ENCODE data around the gene NEDD4L. TPM values are rescaled to one million over a fixed set of nuclear protein-coding genes. Genes with fewer than 3 reads are reported as not detected.

Gene NEDD4L
- total RNA-seq, 1 experiment from 2014 or later = 108 TPM

GRCh38 chr18:58093311-58093803 is 49.3 kb downstream of the NEDD4L start:
- no peaks in the 10 kb centered on the region for H3K27me3 Mint-ChIP-seq (ENCODE audit: insufficient read depth, unreplicated experiment)
- no peak overlapping the region for H3K4me3 Mint-ChIP-seq (ENCODE audit: unreplicated experiment)
- H3K36me3 Mint-ChIP-seq (ENCODE audit: insufficient read depth, unreplicated experiment) = peaks cover 12% of the 10 kb centered on the region
- ChIA-PET CTCF (interaction anchor here (0.6 to 1.1 kb wide), 2 partner anchors 17 to 31 kb away, joined by 3 read pairs; no protein-coding TSS in a partner anchor), POLR2A (no interaction called here)
- DNase-seq (ENCODE audit: unreplicated experiment) = no peak
- no peaks in the 10 kb centered on the region for H3K9me3 Mint-ChIP-seq (ENCODE audit: unreplicated experiment)
- peaks cover 16% of the 10 kb centered on the region for H3K4me1 Mint-ChIP-seq (ENCODE audit: insufficient read depth, unreplicated experiment)
- no peak overlapping the region for H3K27ac Mint-ChIP-seq (ENCODE audit: low read depth, unreplicated experiment)
- intact Hi-C loops (cut with micrococcal nuclease) = no loop called here
- BruUV-seq (replicated peaks) = no TSS peak
- TF ChIP-seq CTCF (IDR thresholded peaks at IDR 0.05; ENCODE audit: unreplicated experiment) = no peak

- no peak for DNase-seq (ENCODE audit: unreplicated experiment)
- intact Hi-C loops (cut with micrococcal nuclease) = no loop called here
- ChIA-PET CTCF (interaction anchor here (0.6 to 0.9 kb wide), 3 partner anchors 19 to 174 kb away, joined by 3 read pairs; no protein-coding TSS in a partner anchor), POLR2A (no interaction called here)
- peaks cover 12% of the 10 kb centered on the region for H3K36me3 Mint-ChIP-seq (ENCODE audit: insufficient read depth, unreplicated experiment)
- no TSS peak for BruUV-seq (replicated peaks)
- no peaks in the 10 kb centered on the region for H3K9me3 Mint-ChIP-seq (ENCODE audit: unreplicated experiment)
- no peak overlapping the region for H3K27ac Mint-ChIP-seq (ENCODE audit: low read depth, unreplicated experiment)
- no peaks in the 10 kb centered on the region for H3K27me3 Mint-ChIP-seq (ENCODE audit: insufficient read depth, unreplicated experiment)
- H3K4me1 Mint-ChIP-seq (ENCODE audit: insufficient read depth, unreplicated experiment) = peaks cover 16% of the 10 kb centered on the region
- H3K4me3 Mint-ChIP-seq (ENCODE audit: unreplicated experiment) = no peak overlapping the region
- TF ChIP-seq CTCF (IDR thresholded peaks at IDR 0.05; ENCODE audit: unreplicated experiment) = no peak
These were observed 51.2 kb downstream of the NEDD4L start for GRCh38 chr18:58095222-58095621.

- Mint-ChIP-seq H3K36me3 (ENCODE audit: insufficient read depth, unreplicated experiment) (peaks cover 12% of the 10 kb centered on the region), H3K4me3 (ENCODE audit: unreplicated experiment) (no peak overlapping the region), H3K9me3 (ENCODE audit: unreplicated experiment) (no peaks in the 10 kb centered on the region), H3K27ac (ENCODE audit: low read depth, unreplicated experiment) (no peak overlapping the region), H3K27me3 (ENCODE audit: insufficient read depth, unreplicated experiment) (no peaks in the 10 kb centered on the region), H3K4me1 (ENCODE audit: insufficient read depth, unreplicated experiment) (peaks cover 15% of the 10 kb centered on the region)
- POLR2A ChIA-PET = interaction anchor here (1.0 kb wide), 1 partner anchor 21 kb away, joined by 3 read pairs; no protein-coding TSS in a partner anchor
- no peak for TF ChIP-seq CTCF (IDR thresholded peaks at IDR 0.05; ENCODE audit: unreplicated experiment)
- DNase-seq (ENCODE audit: unreplicated experiment) = no peak
- CTCF ChIA-PET = interaction anchor here (0.6 to 0.9 kb wide), 3 partner anchors 19 to 175 kb away, joined by 3 read pairs; no protein-coding TSS in a partner anchor
- intact Hi-C loops (cut with micrococcal nuclease) = no loop called here
- BruUV-seq (replicated peaks) = no TSS peak
These were observed 51.6 kb downstream of the NEDD4L start for GRCh38 chr18:58095655-58096054.

GRCh38 chr18:58096658-58097057 is 52.6 kb downstream of the NEDD4L start:
- no peak for DNase-seq (ENCODE audit: unreplicated experiment)
- Mint-ChIP-seq H3K36me3 (ENCODE audit: insufficient read depth, unreplicated experiment) (peaks cover 12% of the 10 kb centered on the region), H3K4me1 (ENCODE audit: insufficient read depth, unreplicated experiment) (peaks cover 5% of the 10 kb centered on the region), H3K27me3 (ENCODE audit: insufficient read depth, unreplicated experiment) (no peaks in the 10 kb centered on the region), H3K9me3 (ENCODE audit: unreplicated experiment) (no peaks in the 10 kb centered on the region), H3K27ac (ENCODE audit: low read depth, unreplicated experiment) (no peak overlapping the region), H3K4me3 (ENCODE audit: unreplicated experiment) (no peak overlapping the region)
- intact Hi-C loops (cut with micrococcal nuclease) = no loop called here
- CTCF ChIA-PET = interaction anchor here (0.6 kb wide), 1 partner anchor 215 kb away, joined by 3 read pairs; no protein-coding TSS in a partner anchor
- BruUV-seq (replicated peaks) = no TSS peak
- POLR2A ChIA-PET = interaction anchor here (0.7 to 1.0 kb wide), 2 partner anchors 8 to 20 kb away, joined by 3 read pairs; no protein-coding TSS in a partner anchor
- TF ChIP-seq CTCF (IDR thresholded peaks at IDR 0.05; ENCODE audit: unreplicated experiment) = no peak

Measured in MCF 10A (cell line).